ENCODE measurements around the gene ISLR.

DNA sequence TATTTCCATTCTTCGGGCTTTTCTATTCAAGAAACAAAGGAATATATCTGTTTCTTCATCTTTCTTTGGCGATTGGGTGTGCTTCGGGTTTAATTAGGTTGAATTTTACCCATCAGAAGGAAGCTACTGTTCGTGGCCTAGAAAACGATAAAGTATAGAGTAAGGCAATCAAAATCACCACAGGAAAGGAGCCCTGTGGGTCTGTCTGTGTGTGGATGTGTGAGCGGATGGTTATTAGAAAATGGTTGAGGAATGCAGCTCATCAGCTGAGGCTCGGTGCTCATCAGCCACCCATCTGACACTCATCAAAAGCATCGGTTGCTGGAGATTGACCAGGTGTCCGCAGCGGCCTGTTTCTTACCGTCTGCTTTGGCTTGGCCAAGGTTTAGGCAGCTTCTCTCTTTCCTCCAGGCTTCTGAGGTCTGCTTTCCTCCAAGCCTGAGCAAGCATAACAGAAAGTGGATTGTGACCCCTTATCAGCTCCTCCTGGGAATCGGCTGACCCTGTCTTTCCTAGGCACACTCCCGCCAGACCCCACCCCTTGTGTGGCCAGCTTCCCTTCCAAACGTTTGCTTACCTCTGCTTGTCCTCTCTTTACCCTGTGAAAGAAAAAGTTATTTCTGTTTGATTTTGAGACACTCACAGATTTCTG lies 17.6 kb upstream of the ISLR start:
- TF ChIP-seq HMGXB4 (CRISPR knock-in tag; IDR thresholded peaks at IDR 0.05; ENCODE audit: borderline replicate concordance) (no peak), CBX8 (IDR thresholded peaks at IDR 0.05) (no peak), CTCF (IDR thresholded peaks at IDR 0.05) (no peak), CHD2 (IDR thresholded peaks at IDR 0.05; ENCODE audit: low read length, partially characterized antibody) (no peak), REST (IDR thresholded peaks at IDR 0.05) (no peak), FOSB (CRISPR knock-in tag; IDR thresholded peaks at IDR 0.05) (no peak)

Data from A549 (cell line).